Ovary (tissue), 3 donors: ENCODE measurements around the gene CDHR3.

Experiments
- CTCF ChIP-seq, 3 donors: fragments of 450-650 bp in 2 of 3; fragments of 200-600 bp in 1 of 3; IDR thresholded peaks; one replicate each; pipeline versions ENCODE4 v1.5.1 to v1.8.0; 2016 to 2022; ENCODE audit warnings: antibody characterized with exemption in 3 of 3, mild to moderate bottlenecking in 1 of 3
- EP300 ChIP-seq: sonication (generic); formaldehyde crosslinking; IDR thresholded peaks from one replicate; pipeline ENCODE4 v1.6.1; 2017; ENCODE audit warnings: antibody characterized with exemption
- donor health status: DM: no; HTN: no; CAD: no.

GRCh38 chr7:106052681-106053080, 89.6 kb downstream of the CDHR3 start:
- no peak for TF ChIP-seq CTCF (IDR thresholded peaks at IDR 0.05)
- TF ChIP-seq EP300, result no peak
